Aorta (tissue), 5 donors: ENCODE measurements around the gene DAP. TPM values are rescaled to one million over a fixed set of nuclear protein-coding genes. Genes with fewer than 3 reads are reported as not detected.

Experiments
- ATAC-seq: fragments of 200-7000 bp; cut with Tn5 transposase; one replicate; pipeline ENCODE4 v1.9.1; 2022; ENCODE audit warnings: moderate library complexity; ENCODE audit not compliant: low FRiP score
- DNase-seq, 2 donors: peaks; one replicate each; pipeline ENCODE4 v3.0.0-alpha.2; 2020
- H3K27ac ChIP-seq, 2 donors: one replicate each; pipeline ENCODE4 v1.5.1; 2013; ENCODE audit warnings: low read length in 2 of 2, mild to moderate bottlenecking in 2 of 2, moderate library complexity in 2 of 2, control low read depth in 1 of 2, inconsistent platforms in 1 of 2, low read depth in 1 of 2
- H3K27me3 ChIP-seq, 2 donors: one replicate each; pipeline ENCODE4 v1.6.1; 2013; ENCODE audit warnings: control low read depth in 1 of 2, low read length in 1 of 2, mild to moderate bottlenecking in 1 of 2, moderate library complexity in 1 of 2; ENCODE audit not compliant: insufficient read depth in 2 of 2, control insufficient read depth in 1 of 2
- H3K36me3 ChIP-seq, 2 donors: one replicate each; pipeline ENCODE4 v1.6.1; 2013; ENCODE audit warnings: control low read depth in 1 of 2, low read length in 1 of 2, mild to moderate bottlenecking in 1 of 2; ENCODE audit not compliant: insufficient read depth in 2 of 2, control insufficient read depth in 1 of 2
- H3K4me1 ChIP-seq, 2 donors: one replicate each; pipeline ENCODE4 v1.6.1; 2013; ENCODE audit warnings: low read length in 2 of 2, control low read depth in 1 of 2, mild to moderate bottlenecking in 1 of 2, moderate library complexity in 1 of 2; ENCODE audit not compliant: insufficient read depth in 2 of 2, control insufficient read depth in 1 of 2
- H3K4me3 ChIP-seq, 2 donors: one replicate each; pipeline ENCODE4 v1.5.1; 2013; ENCODE audit warnings: low read length in 2 of 2, control low read depth in 1 of 2, mild to moderate bottlenecking in 1 of 2
- H3K9me3 ChIP-seq: one replicate; pipeline ENCODE4 v1.6.1; 2013; ENCODE audit warnings: mild to moderate bottlenecking, low read length; ENCODE audit not compliant: control insufficient read depth
- WGBS, 2 donors: extraction: QIAGEN DNeasy Blood & Tissue Kit; methylation state at CpG; one replicate each; pipeline ENCODE4 v1.1.7; 2013; 5-methylcytosine and 5-hydroxymethylcytosine counted together
- intact Hi-C, 2 donors: fragments of 100-400 bp; cut with DNase I; formaldehyde crosslinking; loops; one replicate each; pipeline versions ENCODE4 v1.14.2 to v1.15.0; 2022
- polyA plus RNA-seq, 2 donors: library from polyadenylated mRNA; stranded (reverse); fragments of 200-250 nt; gene quantifications; one replicate each; pipeline ENCODE4 v1.2.3, GENCODE V29; 2013
- total RNA-seq, 2 donors: library from RNA; stranded (reverse); fragmentation: NEBNext Ultra II Directional; extraction: Animal tissue kit (Norgen Biotek cat#: 25700); gene quantifications; one replicate each; pipeline ENCODE4 v1.2.1, GENCODE V29; 2021
- donor health status: healthy with polysubstance abuse.
- donor health status: Bipolar disorder and iron deficiency.
- donor health status: DM: no; HTN: no; CAD: no.
- donor health status: DM: no; HTN: no; CAD: no.
- donor health status: DM: yes; HTN: yes; CAD: no.

Gene DAP
- total and polyA plus RNA-seq, 4 donors: 117 to 188 (median 134) TPM

- intact Hi-C loops: no loop called here
- DNase-seq (no peak), ATAC-seq (no peak)
- no peaks in the 10 kb centered on the region for H3K27me3 ChIP-seq
- no peaks in the 10 kb centered on the region for H3K4me1 ChIP-seq
- peaks cover 5 to 24% of the 10 kb centered on the region in 2 donors for H3K36me3 ChIP-seq
- H3K4me3 ChIP-seq: no peak overlapping the region
- 94 to 95% methylated on average over 7 of the region's 7 CpGs for WGBS, 2 donors
- H3K27ac ChIP-seq: no peak overlapping the region
- peaks cover 4% of the 10 kb centered on the region for H3K9me3 ChIP-seq
These were observed 83.5 kb downstream of the DAP start for GRCh38 chr5:10677533-10677932.

GRCh38 chr5:10676946-10677345, 84.1 kb downstream of the DAP start:
- peaks cover 4% of the 10 kb centered on the region for H3K9me3 ChIP-seq
- 95 to 100% methylated on average over 1 of the region's 1 CpG for WGBS, 2 donors
- no peaks in the 10 kb centered on the region for H3K27me3 ChIP-seq
- H3K36me3 ChIP-seq: peaks cover 5 to 20% of the 10 kb centered on the region in 2 donors
- no peak overlapping the region for H3K27ac ChIP-seq
- intact Hi-C loops: no loop called here
- no peak for ATAC-seq
- DNase-seq: no peak
- H3K4me3 ChIP-seq: no peak overlapping the region
- no peaks in the 10 kb centered on the region for H3K4me1 ChIP-seq

GRCh38 chr5:10676224-10676623, 84.8 kb downstream of the DAP start:
- H3K27me3 ChIP-seq: no peaks in the 10 kb centered on the region
- no peak overlapping the region for H3K4me3 ChIP-seq
- no peak for DNase-seq
- H3K4me1 ChIP-seq: no peaks in the 10 kb centered on the region
- peaks cover 5 to 17% of the 10 kb centered on the region in 2 donors for H3K36me3 ChIP-seq
- intact Hi-C loops: no loop called here
- 69 to 77% methylated on average over 4 of the region's 4 CpGs for WGBS, 2 donors
- ATAC-seq: no peak
- peaks cover 4% of the 10 kb centered on the region for H3K9me3 ChIP-seq
- H3K27ac ChIP-seq: no peak overlapping the region

- intact Hi-C loops: no loop called here
- peaks cover 5 to 10% of the 10 kb centered on the region in 2 donors for H3K36me3 ChIP-seq
- 84 to 89% methylated on average over 14 of the region's 14 CpGs for WGBS, 2 donors
- ATAC-seq: no peak
- no peaks in the 10 kb centered on the region for H3K27me3 ChIP-seq
- H3K4me1 ChIP-seq: no peaks in the 10 kb centered on the region
- H3K27ac ChIP-seq: no peak overlapping the region
- no peak overlapping the region for H3K4me3 ChIP-seq
- no peak for DNase-seq
- H3K9me3 ChIP-seq: peaks cover 4% of the 10 kb centered on the region
These were observed 85.8 kb downstream of the DAP start for GRCh38 chr5:10675177-10675700.

DNA sequence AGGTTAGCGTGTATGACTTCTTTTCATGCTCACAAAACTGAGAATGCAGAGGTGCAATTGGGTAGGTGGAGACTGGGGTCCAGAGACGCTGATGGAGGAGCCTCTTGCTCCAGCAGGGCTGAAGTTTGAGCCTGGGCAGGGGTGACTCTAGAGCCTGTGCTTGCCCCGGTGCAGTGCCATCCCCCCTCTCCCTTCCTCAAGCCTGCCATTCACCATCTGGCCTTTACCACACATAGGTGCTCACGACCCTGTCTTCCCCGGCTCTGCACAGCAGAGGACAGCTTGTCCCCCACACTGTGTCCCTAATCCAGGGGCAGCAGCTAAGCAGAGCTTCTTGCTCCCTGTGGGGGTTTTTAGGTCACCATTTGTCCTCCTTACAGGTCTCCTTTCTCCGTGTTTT, 86.5 kb downstream of the DAP start:
- Histone ChIP-seq H3K27me3 (no peaks in the 10 kb centered on the region), H3K4me3 (no peak overlapping the region), H3K27ac (no peak overlapping the region), H3K36me3 (peaks cover 0 to 6% of the 10 kb centered on the region in 2 donors), H3K4me1 (no peaks in the 10 kb centered on the region), H3K9me3 (peaks cover 4% of the 10 kb centered on the region)
- WGBS, 2 donors: 42 to 45% methylated on average over 6 of the region's 6 CpGs
- intact Hi-C loops: no loop called here
- DNase-seq (no peak), ATAC-seq (no peak)

DNA sequence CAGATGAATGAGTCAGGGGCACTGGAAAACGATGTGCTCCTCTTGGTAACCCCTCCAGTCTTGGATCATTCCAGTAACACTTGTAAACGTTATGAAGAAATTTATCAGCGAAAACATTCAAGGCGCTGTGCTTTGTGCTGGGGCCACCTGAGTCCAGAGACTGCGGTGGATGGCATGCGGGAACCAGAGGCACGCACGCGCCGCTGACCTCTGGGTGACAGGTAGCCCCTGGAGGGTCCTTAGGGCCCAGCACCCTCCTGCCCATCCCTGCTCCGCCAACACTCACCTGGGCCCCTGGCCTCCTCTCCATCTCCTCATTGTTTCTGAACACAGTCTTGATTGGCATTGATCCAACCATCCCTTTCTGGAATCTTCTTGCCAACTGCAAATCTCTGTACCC, 86.9 kb downstream of the DAP start:
- H3K4me1 ChIP-seq: no peaks in the 10 kb centered on the region
- H3K27ac ChIP-seq: no peak overlapping the region
- no peak for ATAC-seq
- H3K27me3 ChIP-seq: no peaks in the 10 kb centered on the region
- intact Hi-C loops: no loop called here
- H3K9me3 ChIP-seq: peaks cover 4% of the 10 kb centered on the region
- DNase-seq: no peak
- H3K36me3 ChIP-seq: peaks cover 0 to 4% of the 10 kb centered on the region in 2 donors
- WGBS, 2 donors: 78 to 81% methylated on average over 11 of the region's 11 CpGs
- H3K4me3 ChIP-seq: no peak overlapping the region

GRCh38 chr5:10673407-10673806, 87.6 kb downstream of the DAP start:
- Histone ChIP-seq H3K9me3 (peaks cover 4% of the 10 kb centered on the region), H3K27me3 (no peaks in the 10 kb centered on the region), H3K4me3 (no peak overlapping the region), H3K27ac (no peak overlapping the region), H3K36me3 (peaks cover 0 to 4% of the 10 kb centered on the region in 2 donors), H3K4me1 (no peaks in the 10 kb centered on the region)
- DNase-seq: no peak
- ATAC-seq: no peak
- 75 to 76% methylated on average over 9 of the region's 9 CpGs for WGBS, 2 donors
- intact Hi-C loops: no loop called here

DNA sequence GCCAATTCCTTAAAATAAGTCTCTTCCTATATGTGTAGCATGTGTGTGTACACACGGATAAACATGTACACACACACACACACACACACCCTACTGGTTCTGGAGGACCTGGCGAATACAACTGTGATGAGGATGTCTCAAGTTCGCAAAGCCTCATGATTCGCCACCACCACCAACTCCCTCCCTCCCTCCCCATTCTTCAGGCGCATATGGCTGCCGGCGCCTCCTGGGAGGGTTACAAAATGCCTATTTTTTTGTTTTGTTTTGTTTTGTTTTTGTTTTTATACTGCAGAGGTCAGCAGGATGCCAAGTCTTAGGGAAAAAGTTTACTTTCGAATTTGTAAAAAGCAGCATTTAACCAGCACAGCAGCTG, 88.0 kb downstream of the DAP start:
- no peak overlapping the region for H3K27ac ChIP-seq
- no peak for DNase-seq
- H3K9me3 ChIP-seq: peaks cover 4% of the 10 kb centered on the region
- no peaks in the 10 kb centered on the region for H3K4me1 ChIP-seq
- ATAC-seq: no peak
- H3K36me3 ChIP-seq: peaks cover 0 to 4% of the 10 kb centered on the region in 2 donors
- H3K4me3 ChIP-seq: no peak overlapping the region
- intact Hi-C loops: no loop called here
- no peaks in the 10 kb centered on the region for H3K27me3 ChIP-seq
- WGBS, 2 donors: 84 to 86% methylated on average over 8 of the region's 8 CpGs

DNA sequence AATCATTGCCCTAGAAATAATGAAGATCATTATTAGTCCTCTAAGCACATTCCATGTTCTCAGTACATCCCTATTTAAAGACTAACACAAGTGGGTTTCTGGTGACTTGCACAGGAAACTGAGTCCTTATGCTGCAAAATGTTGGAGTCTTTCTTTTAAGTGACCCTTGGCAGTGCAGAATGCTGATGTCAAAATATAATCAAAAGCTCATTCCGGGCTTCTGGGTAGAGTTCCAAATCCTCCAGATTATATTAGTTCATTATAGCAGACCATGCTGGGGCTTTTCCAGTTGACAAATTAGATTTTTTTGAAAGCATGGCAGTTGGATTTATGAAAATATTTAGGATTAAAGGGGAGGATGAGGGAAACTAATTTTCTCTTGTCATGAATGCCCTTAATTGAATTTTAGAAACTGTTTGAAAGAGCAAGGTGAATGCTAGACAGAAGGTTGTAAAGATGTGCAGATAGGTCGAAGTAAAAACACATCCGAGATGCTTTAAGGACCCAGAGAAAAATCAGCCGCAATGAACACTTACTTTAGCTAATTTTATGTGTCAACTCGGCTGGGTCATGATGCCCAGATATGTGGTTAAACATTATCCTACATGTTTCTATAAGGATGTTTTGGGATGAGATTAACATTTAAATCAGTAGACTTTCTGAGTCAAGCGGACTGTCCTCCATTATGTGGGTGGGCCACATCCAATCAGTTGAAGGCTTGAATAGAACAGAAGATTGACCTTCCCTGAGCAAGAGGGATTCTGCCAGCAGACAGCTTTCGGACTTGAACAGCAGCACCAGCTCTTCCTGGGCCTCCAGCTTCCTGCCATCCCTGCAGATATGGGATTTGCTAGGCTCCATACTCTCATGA, 88.7 kb downstream of the DAP start:
- intact Hi-C loops: no loop called here
- Histone ChIP-seq H3K27ac (no peak overlapping the region), H3K9me3 (peaks cover 2% of the 10 kb centered on the region), H3K27me3 (no peaks in the 10 kb centered on the region), H3K36me3 (peaks cover 0 to 1% of the 10 kb centered on the region in 2 donors), H3K4me1 (no peaks in the 10 kb centered on the region), H3K4me3 (no peak overlapping the region)
- 81% methylated on average over 7 of the region's 7 CpGs for whole genome bisulfite sequencing, 2 donors
- no peak for DNase-seq
- ATAC-seq: no peak
